Lower lobe of right lung (tissue), 2 donors: ENCODE measurements around the gene RTL10. TPM values are rescaled to one million over a fixed set of nuclear protein-coding genes. Genes with fewer than 3 reads are reported as not detected.

Experiments used
- ATAC-seq, 2 donors: fragments of 200-7000 bp; cut with Tn5 transposase; one replicate each; pipeline ENCODE4 v1.9.1; 2020 to 2022; ENCODE audit warnings: mild to moderate bottlenecking in 2 of 2, moderate library complexity in 2 of 2
- DNase-seq: peaks from one replicate; pipeline ENCODE4 v3.0.0-alpha.2; 2020
- H3K27ac ChIP-seq: fragments of 200-600 bp; one replicate; pipeline ENCODE4 v1.8.0; 2022
- H3K27me3 ChIP-seq: fragments of 200-600 bp; one replicate; pipeline ENCODE4 v1.8.0; 2022; ENCODE audit warnings: low read depth
- H3K36me3 ChIP-seq: fragments of 200-600 bp; one replicate; pipeline ENCODE4 v1.8.0; 2022; ENCODE audit warnings: mild to moderate bottlenecking
- H3K4me1 ChIP-seq: fragments of 200-600 bp; one replicate; pipeline ENCODE4 v1.8.0; 2022
- H3K4me3 ChIP-seq: fragments of 200-600 bp; one replicate; pipeline ENCODE4 v1.8.0; 2022; ENCODE audit warnings: mild to moderate bottlenecking
- H3K9me3 ChIP-seq: fragments of 200-600 bp; one replicate; pipeline ENCODE4 v1.8.0; 2022
- intact Hi-C: fragments of 100-400 bp; cut with DNase I; formaldehyde crosslinking; loops from one replicate; pipeline ENCODE4 v1.11.0; 2022
- total RNA-seq: library from RNA; stranded (reverse); fragmentation: NEBNext Ultra II Directional; extraction: Animal tissue kit (Norgen Biotek cat#: 25700); gene quantifications from one replicate; pipeline ENCODE4 v1.2.1, GENCODE V29; 2021
- TF ChIP-seq, protein P1 (sequence below): fragments of 200-600 bp; IDR thresholded peaks from one replicate; pipeline ENCODE4 v1.8.0; 2022; ENCODE audit warnings: antibody characterized with exemption, mild to moderate bottlenecking
- donor health status: DM: no; HTN: yes; CAD: no; lungs with severe emphysema.

RTL10 gene
- total RNA-seq, 1 donor from 2014 or later = 24.3 TPM

GRCh38 chr22:19879246-19879570 is 24.5 kb upstream of the RTL10 start:
- Histone ChIP-seq H3K4me1 (peaks cover 31% of the 10 kb centered on the region), H3K36me3 (peaks cover 22% of the 10 kb centered on the region), H3K27ac (no peak overlapping the region), H3K27me3 (no peaks in the 10 kb centered on the region), H3K4me3 (no peak overlapping the region), H3K9me3 (no peaks in the 10 kb centered on the region)
- intact Hi-C loops = no loop called here
- DNase-seq = peak; percentile 44
- TF ChIP-seq, protein P1, sequence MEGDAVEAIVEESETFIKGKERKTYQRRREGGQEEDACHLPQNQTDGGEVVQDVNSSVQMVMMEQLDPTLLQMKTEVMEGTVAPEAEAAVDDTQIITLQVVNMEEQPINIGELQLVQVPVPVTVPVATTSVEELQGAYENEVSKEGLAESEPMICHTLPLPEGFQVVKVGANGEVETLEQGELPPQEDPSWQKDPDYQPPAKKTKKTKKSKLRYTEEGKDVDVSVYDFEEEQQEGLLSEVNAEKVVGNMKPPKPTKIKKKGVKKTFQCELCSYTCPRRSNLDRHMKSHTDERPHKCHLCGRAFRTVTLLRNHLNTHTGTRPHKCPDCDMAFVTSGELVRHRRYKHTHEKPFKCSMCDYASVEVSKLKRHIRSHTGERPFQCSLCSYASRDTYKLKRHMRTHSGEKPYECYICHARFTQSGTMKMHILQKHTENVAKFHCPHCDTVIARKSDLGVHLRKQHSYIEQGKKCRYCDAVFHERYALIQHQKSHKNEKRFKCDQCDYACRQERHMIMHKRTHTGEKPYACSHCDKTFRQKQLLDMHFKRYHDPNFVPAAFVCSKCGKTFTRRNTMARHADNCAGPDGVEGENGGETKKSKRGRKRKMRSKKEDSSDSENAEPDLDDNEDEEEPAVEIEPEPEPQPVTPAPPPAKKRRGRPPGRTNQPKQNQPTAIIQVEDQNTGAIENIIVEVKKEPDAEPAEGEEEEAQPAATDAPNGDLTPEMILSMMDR = no peak
- no peak for ATAC-seq

GRCh38 chr22:19878461-19879245 is 24.0 kb upstream of the RTL10 start:
- TF ChIP-seq, protein P1 = no peak
- ATAC-seq (no peak), DNase-seq (peak; percentile 37)
- H3K9me3 ChIP-seq = no peaks in the 10 kb centered on the region
- H3K36me3 ChIP-seq = peaks cover 22% of the 10 kb centered on the region
- H3K4me1 ChIP-seq = peaks cover 36% of the 10 kb centered on the region
- intact Hi-C loops = no loop called here
- no peak overlapping the region for H3K27ac ChIP-seq
- H3K27me3 ChIP-seq = no peaks in the 10 kb centered on the region
- no peak overlapping the region for H3K4me3 ChIP-seq

DNA sequence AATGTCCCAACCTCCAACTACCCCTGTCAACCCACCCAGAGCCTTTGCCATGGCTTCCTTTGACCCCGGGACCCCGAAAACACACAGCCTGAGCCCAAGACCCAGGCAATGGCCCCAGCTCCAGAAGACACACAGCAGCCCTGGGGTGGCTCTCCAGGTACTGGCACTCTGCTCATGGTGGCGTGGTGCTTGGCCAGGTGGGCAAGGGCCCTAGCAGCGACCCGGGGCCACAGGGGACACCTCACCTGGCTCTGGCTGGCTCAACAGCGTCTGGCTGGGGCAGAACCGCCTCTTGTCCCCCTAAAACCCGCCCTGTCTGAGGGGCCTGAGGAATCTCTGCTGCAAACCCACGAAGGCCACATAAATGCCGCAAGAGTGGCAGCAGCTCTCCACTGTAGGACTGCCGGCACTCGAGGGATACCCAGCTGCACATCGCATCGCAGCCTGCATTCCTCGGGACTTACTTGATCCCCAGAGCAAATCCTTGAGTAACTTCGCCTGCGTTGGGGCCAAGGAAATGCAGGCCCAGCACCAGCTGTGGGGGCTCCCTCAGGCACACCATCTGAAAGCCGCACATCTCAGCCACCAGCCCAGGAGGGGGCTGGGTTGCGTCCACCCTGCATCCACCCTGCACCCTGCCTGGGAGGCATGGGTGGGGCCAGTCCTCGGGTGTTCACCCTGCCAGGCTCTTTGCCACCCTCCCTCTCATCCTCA is 23.1 kb upstream of the RTL10 start:
- TF ChIP-seq, protein P1 = no peak
- peaks cover 17% of the 10 kb centered on the region for H3K36me3 ChIP-seq
- H3K4me3 ChIP-seq = no peak overlapping the region
- no peak for ATAC-seq
- peaks cover 40% of the 10 kb centered on the region for H3K4me1 ChIP-seq
- H3K27ac ChIP-seq = no peak overlapping the region
- no peaks in the 10 kb centered on the region for H3K9me3 ChIP-seq
- H3K27me3 ChIP-seq = no peaks in the 10 kb centered on the region
- intact Hi-C loops = no loop called here
- DNase-seq = peak; percentile 37

- Histone ChIP-seq H3K4me3 (no peak overlapping the region), H3K9me3 (no peaks in the 10 kb centered on the region), H3K4me1 (peaks cover 40% of the 10 kb centered on the region), H3K27me3 (no peaks in the 10 kb centered on the region), H3K36me3 (peaks cover 13% of the 10 kb centered on the region), H3K27ac (no peak overlapping the region)
- TF ChIP-seq, protein P1 = no peak
- ATAC-seq (no peak), DNase-seq (peak; percentile 38)
- intact Hi-C loops = no loop called here
Measured at GRCh38 chr22:19876941-19877625, 22.4 kb upstream of the RTL10 start.

DNA sequence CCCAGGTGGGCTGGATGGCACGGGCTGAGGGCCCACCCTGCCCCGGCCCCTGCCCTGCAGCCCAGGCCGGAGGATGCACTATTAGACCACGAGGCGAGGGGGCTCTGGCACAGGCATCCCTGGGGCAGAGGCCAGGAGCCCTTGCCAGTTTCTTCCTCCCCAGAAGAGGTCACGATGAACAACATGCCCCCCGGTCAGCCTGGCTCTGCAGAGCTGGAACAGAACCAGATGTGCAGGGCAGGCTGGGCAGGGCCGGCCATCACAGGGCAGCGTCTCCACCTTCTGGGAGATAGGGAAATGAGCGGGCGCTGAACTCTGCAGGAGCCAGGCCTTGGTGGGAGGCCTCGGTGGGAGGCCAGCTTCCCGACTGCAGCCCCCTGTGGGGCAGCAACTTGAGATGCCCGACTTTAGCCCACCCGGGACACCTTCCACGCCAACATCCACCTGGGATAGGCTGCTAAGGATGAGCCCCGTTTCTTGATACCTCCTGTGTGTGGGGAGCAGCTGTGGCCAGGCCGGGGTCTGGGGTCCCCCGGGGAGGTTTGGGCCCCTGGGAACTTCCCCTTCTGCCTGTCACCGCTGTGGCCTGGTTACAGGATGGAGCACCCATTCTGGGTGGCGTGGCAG is 21.8 kb upstream of the RTL10 start:
- Histone ChIP-seq H3K4me1 (peaks cover 33% of the 10 kb centered on the region), H3K27ac (no peak overlapping the region)
- TF ChIP-seq, protein P1 = no peak

More for the DNA sequence above, 21.8 kb upstream of the RTL10 start:
- Histone ChIP-seq H3K9me3 (no peaks in the 10 kb centered on the region), H3K36me3 (peaks cover 13% of the 10 kb centered on the region), H3K27me3 (no peaks in the 10 kb centered on the region), H3K4me3 (no peak overlapping the region)
- DNase-seq (peak; percentile 39), ATAC-seq (no peak)
- intact Hi-C loops = no loop called here
